PC-9 (cell line): ENCODE results near the gene ZMIZ1.

Experiments
- CTCF ChIP-seq: fragments of 200-600 bp; sonication (generic); conservative IDR thresholded peaks from 2 replicates; pipeline ENCODE4 v1.6.1; 2017; ENCODE audit warnings: mixed run types, antibody characterized with exemption, mild to moderate bottlenecking, moderate library complexity
- EZH2 ChIP-seq: fragments of 200-600 bp; sonication (generic); IDR thresholded peaks from 2 replicates; pipeline ENCODE4 v1.8.0; 2017; ENCODE audit warnings: antibody characterized with exemption, low read depth

- TF ChIP-seq CTCF (no peak), EZH2 (no peak)
Measured at GRCh38 chr10:79055892-79056291, 12.9 kb upstream of the ZMIZ1 start.
